GM18498 (cell line): ENCODE results near the gene HIVEP1.
"Not testable (repeated sequence)": the region's sequence is repeated elsewhere in the genome, so short reads cannot be mapped to it uniquely, and the experiment has no call there.

Experiments used
- ATAC-seq: cut with Tn5 transposase; IDR thresholded peaks from one replicate; pipeline ENCODE4 v1.9.1; 2021; ENCODE audit warnings: mild to moderate bottlenecking, moderate library complexity; ENCODE audit not compliant: unreplicated experiment

Gene HIVEP1

DNA sequence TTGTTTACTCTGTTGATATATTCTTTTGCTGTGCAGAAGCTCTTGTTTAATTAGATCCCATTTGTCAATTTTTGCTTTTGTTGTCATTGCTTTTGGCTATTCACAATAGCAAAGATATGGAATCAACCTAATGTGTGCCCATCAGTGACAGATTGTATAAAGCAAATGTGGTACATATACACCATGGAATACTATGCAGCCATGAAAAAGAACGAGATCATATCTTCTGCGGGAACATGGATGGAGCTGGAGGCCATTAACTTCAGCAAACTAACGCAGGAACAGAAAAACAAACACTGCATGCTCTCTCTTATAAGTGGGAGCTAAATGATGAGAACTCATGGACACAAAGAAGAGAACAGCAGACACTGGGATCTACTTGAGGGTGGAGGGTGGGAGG, 164.7 kb downstream of the HIVEP1 start:
- ATAC-seq = not testable (repeated sequence)

GRCh38 chr6:12178521-12178920, 166.4 kb downstream of the HIVEP1 start:
- no peak for ATAC-seq

DNA sequence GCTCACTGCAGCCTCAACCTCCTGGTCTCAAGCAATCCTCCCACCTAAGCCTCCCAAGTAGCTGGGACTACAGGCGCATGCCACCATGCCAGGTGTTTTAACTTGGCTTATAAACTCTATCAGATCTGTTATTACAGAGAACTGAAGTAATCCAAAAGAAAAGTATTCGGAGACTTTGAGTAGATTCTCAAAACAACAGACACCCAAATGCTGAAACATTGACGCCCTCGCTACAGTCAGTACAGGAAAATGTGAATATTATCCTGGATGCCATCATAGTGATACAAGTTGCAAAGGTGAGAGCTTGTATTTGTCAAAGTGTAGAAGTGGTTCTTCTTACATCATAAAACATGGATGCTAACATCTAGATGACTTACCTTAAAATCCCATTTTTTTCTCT, 169.4 kb downstream of the HIVEP1 start:
- no peak for ATAC-seq

GRCh38 chr6:12182676-12183075, 170.6 kb downstream of the HIVEP1 start:
- no peak for ATAC-seq

- ATAC-seq = no peak
These were observed 173.1 kb downstream of the HIVEP1 start for GRCh38 chr6:12185081-12185673.

DNA sequence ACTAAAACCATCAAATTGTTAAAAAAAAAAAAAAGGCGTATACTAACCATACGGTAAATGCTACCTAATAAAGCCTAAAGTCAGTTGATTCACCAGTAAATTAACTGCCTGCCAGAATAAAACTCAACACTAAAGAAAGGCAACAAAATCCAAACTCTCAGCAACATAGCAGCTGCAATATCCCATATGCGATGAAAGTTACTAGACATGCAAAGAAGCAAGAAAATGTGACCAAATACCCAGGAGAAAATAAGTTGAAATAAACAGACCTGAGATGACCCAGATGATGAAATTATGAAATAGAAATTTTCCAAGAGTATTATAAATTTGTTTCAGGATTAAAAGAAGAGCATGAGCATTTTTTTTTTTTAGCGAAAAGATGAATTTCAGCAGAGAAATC, 174.4 kb downstream of the HIVEP1 start:
- no peak for ATAC-seq

DNA sequence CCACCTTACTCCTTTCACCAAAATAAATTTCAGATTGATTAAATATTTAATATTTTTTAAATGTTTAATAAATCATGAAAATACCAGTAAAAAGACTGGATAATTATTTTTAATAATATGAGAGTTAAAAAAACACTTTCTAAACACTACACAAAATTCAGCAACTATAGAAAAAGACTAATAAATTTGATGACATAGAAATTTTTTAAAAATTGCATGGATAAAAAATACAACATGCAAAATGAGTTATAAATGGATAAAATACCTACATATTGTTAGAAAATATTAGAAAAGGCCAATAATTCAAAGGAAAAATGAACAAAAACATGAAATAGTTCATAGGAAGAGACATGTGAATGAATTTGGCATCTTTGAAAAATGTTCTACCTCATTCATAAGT, 177.0 kb downstream of the HIVEP1 start:
- no peak for ATAC-seq

DNA sequence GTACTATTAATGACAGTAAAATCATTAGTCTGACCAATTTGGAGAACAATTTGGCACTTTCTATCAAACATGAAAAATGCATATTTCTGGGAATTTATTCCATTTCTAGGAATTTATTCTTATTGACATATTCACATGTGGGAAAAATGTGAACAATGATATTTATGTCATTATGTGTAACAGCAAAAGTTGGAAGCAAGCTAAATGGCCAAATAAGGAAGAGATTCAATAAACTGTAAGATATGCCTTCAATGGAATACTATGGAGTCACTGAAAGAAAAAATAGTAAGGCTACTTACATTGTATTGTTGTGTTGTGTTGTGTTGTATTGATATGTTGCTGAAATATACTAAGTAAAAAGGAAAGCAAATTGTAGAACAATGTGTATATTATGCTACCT, 177.5 kb downstream of the HIVEP1 start:
- ATAC-seq = no peak

GRCh38 chr6:12190252-12190651, 178.1 kb downstream of the HIVEP1 start:
- no peak for ATAC-seq

GRCh38 chr6:12196326-12196936, 184.3 kb downstream of the HIVEP1 start:
- no peak for ATAC-seq

DNA sequence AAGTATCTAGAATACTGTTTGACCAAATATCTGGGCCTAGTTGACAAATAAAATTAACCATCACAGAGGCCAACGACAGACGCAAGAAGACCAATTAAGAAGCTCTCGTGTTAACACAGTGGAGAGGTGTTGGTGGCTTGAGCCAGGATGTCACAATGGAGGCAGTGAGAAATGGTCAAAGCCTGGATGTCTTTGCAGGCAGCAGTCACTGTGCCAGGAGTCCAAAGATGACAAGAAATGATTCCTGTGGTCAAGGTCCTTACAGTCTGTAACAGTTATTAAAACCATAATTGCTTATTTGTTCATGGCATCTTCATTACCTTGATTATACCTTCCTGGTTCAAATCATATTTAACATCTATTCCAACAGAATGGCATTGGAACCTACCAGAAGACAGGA, 186.7 kb downstream of the HIVEP1 start:
- ATAC-seq = no peak

GRCh38 chr6:12200015-12200564, 188.0 kb downstream of the HIVEP1 start:
- ATAC-seq = no peak

GRCh38 chr6:12200761-12201160, 188.6 kb downstream of the HIVEP1 start:
- ATAC-seq = no peak

GRCh38 chr6:12203001-12203400, 190.9 kb downstream of the HIVEP1 start:
- no peak for ATAC-seq

GRCh38 chr6:12208190-12208589, 196.1 kb downstream of the HIVEP1 start:
- no peak for ATAC-seq

GRCh38 chr6:12208673-12209072, 196.6 kb downstream of the HIVEP1 start:
- ATAC-seq = no peak
